ENCODE measurements around the gene AGPAT1. TPM values are rescaled to one million over a fixed set of nuclear protein-coding genes. Genes with fewer than 3 reads are reported as not detected.

The AGPAT1 gene
- total and polyA plus RNA-seq, 2 experiments from 2014 or later = 39.8 to 82.1 TPM

DNA sequence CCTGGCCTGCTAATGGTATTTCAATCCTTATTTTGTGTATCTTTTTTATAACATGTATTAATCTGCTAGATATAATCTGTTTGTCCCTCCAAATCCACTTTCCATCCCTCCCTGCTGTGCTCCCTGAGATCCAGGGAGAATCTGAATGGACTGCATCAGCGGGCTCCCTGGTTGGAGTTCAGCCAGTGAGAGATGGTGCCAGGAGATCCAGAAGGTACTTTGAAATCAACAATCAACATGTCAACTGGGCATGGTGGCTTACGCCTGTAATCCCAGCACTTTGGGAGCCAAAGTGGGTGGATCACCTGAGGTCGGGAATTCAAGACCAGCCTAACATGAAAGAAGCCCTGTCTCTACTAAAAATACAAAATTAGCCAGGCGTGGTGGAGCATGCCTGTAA, 52.2 kb downstream of the AGPAT1 start (continued):
- TF ChIP-seq, protein P1, sequence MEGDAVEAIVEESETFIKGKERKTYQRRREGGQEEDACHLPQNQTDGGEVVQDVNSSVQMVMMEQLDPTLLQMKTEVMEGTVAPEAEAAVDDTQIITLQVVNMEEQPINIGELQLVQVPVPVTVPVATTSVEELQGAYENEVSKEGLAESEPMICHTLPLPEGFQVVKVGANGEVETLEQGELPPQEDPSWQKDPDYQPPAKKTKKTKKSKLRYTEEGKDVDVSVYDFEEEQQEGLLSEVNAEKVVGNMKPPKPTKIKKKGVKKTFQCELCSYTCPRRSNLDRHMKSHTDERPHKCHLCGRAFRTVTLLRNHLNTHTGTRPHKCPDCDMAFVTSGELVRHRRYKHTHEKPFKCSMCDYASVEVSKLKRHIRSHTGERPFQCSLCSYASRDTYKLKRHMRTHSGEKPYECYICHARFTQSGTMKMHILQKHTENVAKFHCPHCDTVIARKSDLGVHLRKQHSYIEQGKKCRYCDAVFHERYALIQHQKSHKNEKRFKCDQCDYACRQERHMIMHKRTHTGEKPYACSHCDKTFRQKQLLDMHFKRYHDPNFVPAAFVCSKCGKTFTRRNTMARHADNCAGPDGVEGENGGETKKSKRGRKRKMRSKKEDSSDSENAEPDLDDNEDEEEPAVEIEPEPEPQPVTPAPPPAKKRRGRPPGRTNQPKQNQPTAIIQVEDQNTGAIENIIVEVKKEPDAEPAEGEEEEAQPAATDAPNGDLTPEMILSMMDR (conservative IDR thresholded peaks at IDR 0.05; ENCODE audit: low read depth in 2 of 2) = no peak
- TF ChIP-seq ZNF331 (CRISPR knock-in tag; IDR thresholded peaks at IDR 0.05; ENCODE audit: low read depth) (no peak), ZNF114 (CRISPR knock-in tag; IDR thresholded peaks at IDR 0.05) (no peak), NANOG (IDR thresholded peaks at IDR 0.05; ENCODE audit: borderline replicate concordance) (no peak), STAT1 (IDR thresholded peaks at IDR 0.05; ENCODE audit: unreplicated experiment) (no peak), CREB1 (CRISPR knock-in tag; IDR thresholded peaks at IDR 0.05; ENCODE audit: low read depth) (no peak)
- TF ChIP-seq, protein P2, sequence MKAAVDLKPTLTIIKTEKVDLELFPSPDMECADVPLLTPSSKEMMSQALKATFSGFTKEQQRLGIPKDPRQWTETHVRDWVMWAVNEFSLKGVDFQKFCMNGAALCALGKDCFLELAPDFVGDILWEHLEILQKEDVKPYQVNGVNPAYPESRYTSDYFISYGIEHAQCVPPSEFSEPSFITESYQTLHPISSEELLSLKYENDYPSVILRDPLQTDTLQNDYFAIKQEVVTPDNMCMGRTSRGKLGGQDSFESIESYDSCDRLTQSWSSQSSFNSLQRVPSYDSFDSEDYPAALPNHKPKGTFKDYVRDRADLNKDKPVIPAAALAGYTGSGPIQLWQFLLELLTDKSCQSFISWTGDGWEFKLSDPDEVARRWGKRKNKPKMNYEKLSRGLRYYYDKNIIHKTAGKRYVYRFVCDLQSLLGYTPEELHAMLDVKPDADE (IDR thresholded peaks at IDR 0.05) = no peak

DNA sequence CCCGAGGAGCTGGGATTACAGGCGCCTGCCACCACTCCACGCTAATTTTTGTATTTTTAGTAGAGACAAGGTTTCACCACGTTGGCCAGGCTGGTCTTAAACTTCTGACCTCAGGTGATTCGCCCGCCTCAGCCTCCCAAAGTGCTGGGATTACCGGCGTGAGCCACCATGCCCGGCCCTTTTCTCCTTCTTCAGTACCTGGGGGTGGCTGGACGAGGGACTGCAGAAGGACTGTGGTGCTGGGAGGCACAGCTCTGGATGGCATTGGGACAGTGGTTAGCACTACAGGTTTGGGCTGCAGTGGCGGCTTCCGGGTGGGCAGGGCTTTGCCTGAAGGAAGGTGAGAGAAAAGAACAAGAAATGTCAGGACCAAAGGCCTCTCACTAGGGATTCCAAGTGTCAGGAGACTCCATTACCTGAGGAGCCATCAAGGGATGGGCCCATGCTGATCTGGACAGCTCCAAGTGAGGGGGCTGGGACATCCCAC, 55.3 kb downstream of the AGPAT1 start:
- no peaks in the 10 kb centered on the region for H3K9me3 Mint-ChIP-seq
- DNase-seq (ENCODE audit: low spot score) (no peak), ATAC-seq (no peak)
- H3K36me3 ChIP-seq (ENCODE audit: insufficient read depth) = peaks cover 15% of the 10 kb centered on the region
- H3K27ac Mint-ChIP-seq = peak overlapping the region; percentile 59; the same call in 1 of the 2 replicates
- peaks cover 4% of the 10 kb centered on the region; the same call in 1 of the 2 replicates for H3F3A ChIP-seq (replicated peaks; ENCODE audit: low read depth)
- H3K4me2 ChIP-seq = no peak overlapping the region
- no peak overlapping the region for H3K27ac ChIP-seq (ENCODE audit: low read depth)
- peaks cover 60% of the 10 kb centered on the region for H3K36me3 Mint-ChIP-seq (ENCODE audit: low read depth)
- no peaks in the 10 kb centered on the region for H4K20me1 ChIP-seq (replicated peaks; ENCODE audit: insufficient read depth)
- no peak overlapping the region for H2AFZ ChIP-seq
- H3K9me2 ChIP-seq (ENCODE audit: insufficient read depth) = no peaks in the 10 kb centered on the region
- no peaks in the 10 kb centered on the region for H3K79me2 ChIP-seq (replicated peaks; ENCODE audit: insufficient read depth)
- TF ChIP-seq, protein P1 (conservative IDR thresholded peaks at IDR 0.05; ENCODE audit: low read depth in 2 of 2) = no peak
- TF ChIP-seq, protein P3, sequence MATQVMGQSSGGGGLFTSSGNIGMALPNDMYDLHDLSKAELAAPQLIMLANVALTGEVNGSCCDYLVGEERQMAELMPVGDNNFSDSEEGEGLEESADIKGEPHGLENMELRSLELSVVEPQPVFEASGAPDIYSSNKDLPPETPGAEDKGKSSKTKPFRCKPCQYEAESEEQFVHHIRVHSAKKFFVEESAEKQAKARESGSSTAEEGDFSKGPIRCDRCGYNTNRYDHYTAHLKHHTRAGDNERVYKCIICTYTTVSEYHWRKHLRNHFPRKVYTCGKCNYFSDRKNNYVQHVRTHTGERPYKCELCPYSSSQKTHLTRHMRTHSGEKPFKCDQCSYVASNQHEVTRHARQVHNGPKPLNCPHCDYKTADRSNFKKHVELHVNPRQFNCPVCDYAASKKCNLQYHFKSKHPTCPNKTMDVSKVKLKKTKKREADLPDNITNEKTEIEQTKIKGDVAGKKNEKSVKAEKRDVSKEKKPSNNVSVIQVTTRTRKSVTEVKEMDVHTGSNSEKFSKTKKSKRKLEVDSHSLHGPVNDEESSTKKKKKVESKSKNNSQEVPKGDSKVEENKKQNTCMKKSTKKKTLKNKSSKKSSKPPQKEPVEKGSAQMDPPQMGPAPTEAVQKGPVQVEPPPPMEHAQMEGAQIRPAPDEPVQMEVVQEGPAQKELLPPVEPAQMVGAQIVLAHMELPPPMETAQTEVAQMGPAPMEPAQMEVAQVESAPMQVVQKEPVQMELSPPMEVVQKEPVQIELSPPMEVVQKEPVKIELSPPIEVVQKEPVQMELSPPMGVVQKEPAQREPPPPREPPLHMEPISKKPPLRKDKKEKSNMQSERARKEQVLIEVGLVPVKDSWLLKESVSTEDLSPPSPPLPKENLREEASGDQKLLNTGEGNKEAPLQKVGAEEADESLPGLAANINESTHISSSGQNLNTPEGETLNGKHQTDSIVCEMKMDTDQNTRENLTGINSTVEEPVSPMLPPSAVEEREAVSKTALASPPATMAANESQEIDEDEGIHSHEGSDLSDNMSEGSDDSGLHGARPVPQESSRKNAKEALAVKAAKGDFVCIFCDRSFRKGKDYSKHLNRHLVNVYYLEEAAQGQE (IDR thresholded peaks at IDR 0.05; ENCODE audit: unreplicated experiment) = no peak
- TF ChIP-seq EZH2 (IDR thresholded peaks at IDR 0.05; ENCODE audit: low read depth, unreplicated experiment) (no peak), EZH2phosphoT487 (IDR thresholded peaks at IDR 0.05; ENCODE audit: unreplicated experiment) (no peak), POLR2AphosphoS5 (IDR thresholded peaks at IDR 0.05; ENCODE audit: low read depth) (no peak)
- TF ChIP-seq, protein P2 (IDR thresholded peaks at IDR 0.05) = no peak
- H3K27me3 ChIP-seq (ENCODE audit: insufficient read depth) = no peaks in the 10 kb centered on the region
- H3K4me3 ChIP-seq = no peak overlapping the region
- H3K4me1 Mint-ChIP-seq = no peaks in the 10 kb centered on the region
- peaks cover 7% of the 10 kb centered on the region for H3K27me3 Mint-ChIP-seq (ENCODE audit: insufficient read depth, low read depth, poor library complexity)
- no peaks in the 10 kb centered on the region for H3K4me1 ChIP-seq (ENCODE audit: insufficient read depth)
- no peak overlapping the region for H3K4me3 Mint-ChIP-seq

All from GM23338 (cell line).